Measurements from ENCODE around the gene SH3YL1. TPM values are rescaled to one million over a fixed set of nuclear protein-coding genes. Genes with fewer than 3 reads are reported as not detected.
A peak's percentile ranks its signal among the peaks of the same experiment; 100 is the strongest.

SH3YL1 gene
- total and polyA plus RNA-seq, 2 donors from 2014 or later, result 57.3 to 111 TPM

- peaks cover 4 to 7% (median 4%) of the 10 kb centered on the region in 3 donors for H3K4me1 ChIP-seq (ENCODE audit: control insufficient read depth in 2 of 3, insufficient read depth in 2 of 3, low read depth in 1 of 3, low read length in 3 of 3)
- intact Hi-C loops (cut with DNase I), result no loop called here
- H3K36me3 ChIP-seq (ENCODE audit: control insufficient read depth in 2 of 3, insufficient read depth in 3 of 3, low read length in 3 of 3), result no peaks in the 10 kb centered on the region
- no peak overlapping the region for H3K9ac ChIP-seq (ENCODE audit: low read length in 3 of 3)
- no peak for TF ChIP-seq CTCF (IDR thresholded peaks at IDR 0.05; ENCODE audit: borderline replicate concordance, extremely low read depth, insufficient read depth)
- H3K27me3 ChIP-seq (ENCODE audit: control insufficient read depth, insufficient read depth, low read length), result no peaks in the 10 kb centered on the region
- no peak for DNase-seq
- FAIRE-seq, result no peak
- H3K4me3 ChIP-seq (ENCODE audit: low read length in 3 of 3), result no peak overlapping the region
- H3K9me3 ChIP-seq (ENCODE audit: control insufficient read depth in 2 of 3, insufficient read depth in 1 of 3, low read length in 3 of 3), result no peaks in the 10 kb centered on the region
- no peak overlapping the region for H3K27ac ChIP-seq (ENCODE audit: low read depth in 2 of 2, low read length in 2 of 2)
These were observed 5.7 kb upstream of the SH3YL1 start for GRCh38 chr2:269356-270030.

GRCh38 chr2:268323-268722, 4.5 kb upstream of the SH3YL1 start:
- no peak overlapping the region for H3K27ac ChIP-seq (ENCODE audit: low read depth in 2 of 2, low read length in 2 of 2)

GRCh38 chr2:264493-265468, 949 bp upstream of the SH3YL1 start, which contains the start of gene ACP1:
Gene ACP1 (plus strand): TSS chr2:264947. CDS start chr2:264965, 18 bp downstream.
- FAIRE-seq, result no peak
- Histone ChIP-seq H3K27me3 (ENCODE audit: control insufficient read depth, insufficient read depth, low read length) (no peaks in the 10 kb centered on the region), H3K4me1 (ENCODE audit: control insufficient read depth in 2 of 3, insufficient read depth in 2 of 3, low read depth in 1 of 3, low read length in 3 of 3) (peaks cover 4 to 7% (median 7%) of the 10 kb centered on the region in 3 donors), H3K9ac (ENCODE audit: low read length in 3 of 3) (peak within 1 kb of the TSS; percentile 83 to 93 (median 83)), H3K9me3 (ENCODE audit: control insufficient read depth in 2 of 3, insufficient read depth in 1 of 3, low read length in 3 of 3) (no peaks in the 10 kb centered on the region), H3K4me3 (ENCODE audit: low read length in 3 of 3) (peak within 1 kb of the TSS; percentile 75 to 98 (median 94)), H3K36me3 (ENCODE audit: control insufficient read depth in 2 of 3, insufficient read depth in 3 of 3, low read length in 3 of 3) (no peaks in the 10 kb centered on the region), H3K27ac (ENCODE audit: low read depth in 2 of 2, low read length in 2 of 2) (peak within 1 kb of the TSS; percentile 88 to 96)
- intact Hi-C loops (cut with DNase I), result no loop called here
- TF ChIP-seq CTCF (IDR thresholded peaks at IDR 0.05; ENCODE audit: borderline replicate concordance, extremely low read depth, insufficient read depth), result no peak
- peak; percentile 97 to 99 (median 98) for DNase-seq

More at GRCh38 chr2:268323-268722, 4.5 kb upstream of the SH3YL1 start:
- Histone ChIP-seq H3K9me3 (ENCODE audit: control insufficient read depth in 2 of 3, insufficient read depth in 1 of 3, low read length in 3 of 3) (no peaks in the 10 kb centered on the region), H3K27me3 (ENCODE audit: control insufficient read depth, insufficient read depth, low read length) (no peaks in the 10 kb centered on the region), H3K4me1 (ENCODE audit: control insufficient read depth in 2 of 3, insufficient read depth in 2 of 3, low read depth in 1 of 3, low read length in 3 of 3) (peaks cover 4 to 7% (median 4%) of the 10 kb centered on the region in 3 donors), H3K4me3 (ENCODE audit: low read length in 3 of 3) (no peak overlapping the region), H3K36me3 (ENCODE audit: control insufficient read depth in 2 of 3, insufficient read depth in 3 of 3, low read length in 3 of 3) (no peaks in the 10 kb centered on the region), H3K9ac (ENCODE audit: low read length in 3 of 3) (no peak overlapping the region)
- intact Hi-C loops (cut with DNase I), result no loop called here
- no peak for TF ChIP-seq CTCF (IDR thresholded peaks at IDR 0.05; ENCODE audit: borderline replicate concordance, extremely low read depth, insufficient read depth)
- DNase-seq (no peak), FAIRE-seq (no peak)

All from kidney (tissue), 14 donors.